ENCODE measurements around the gene GINS2.

DNA sequence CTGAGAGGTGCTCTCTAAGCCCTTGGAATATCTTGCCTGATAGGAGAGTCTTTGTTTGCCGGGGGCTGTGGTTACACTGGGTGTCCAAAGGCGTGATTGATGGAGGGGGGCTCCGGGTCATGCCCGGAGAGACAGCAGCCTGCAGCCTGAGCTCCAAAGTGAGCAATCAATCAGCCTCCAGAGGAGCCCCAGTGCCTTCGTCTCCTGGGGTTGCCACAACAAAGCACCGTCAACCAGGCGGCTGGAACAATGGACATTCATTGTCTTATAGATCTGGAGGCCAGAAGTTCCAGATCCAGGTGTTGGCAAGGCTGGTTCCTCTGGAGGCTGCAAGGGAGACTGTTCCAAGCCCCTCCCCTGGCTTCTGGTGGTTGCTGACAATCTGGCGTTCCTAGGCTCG is 24.0 kb upstream of the GINS2 start:
- TF ChIP-seq, protein P1, sequence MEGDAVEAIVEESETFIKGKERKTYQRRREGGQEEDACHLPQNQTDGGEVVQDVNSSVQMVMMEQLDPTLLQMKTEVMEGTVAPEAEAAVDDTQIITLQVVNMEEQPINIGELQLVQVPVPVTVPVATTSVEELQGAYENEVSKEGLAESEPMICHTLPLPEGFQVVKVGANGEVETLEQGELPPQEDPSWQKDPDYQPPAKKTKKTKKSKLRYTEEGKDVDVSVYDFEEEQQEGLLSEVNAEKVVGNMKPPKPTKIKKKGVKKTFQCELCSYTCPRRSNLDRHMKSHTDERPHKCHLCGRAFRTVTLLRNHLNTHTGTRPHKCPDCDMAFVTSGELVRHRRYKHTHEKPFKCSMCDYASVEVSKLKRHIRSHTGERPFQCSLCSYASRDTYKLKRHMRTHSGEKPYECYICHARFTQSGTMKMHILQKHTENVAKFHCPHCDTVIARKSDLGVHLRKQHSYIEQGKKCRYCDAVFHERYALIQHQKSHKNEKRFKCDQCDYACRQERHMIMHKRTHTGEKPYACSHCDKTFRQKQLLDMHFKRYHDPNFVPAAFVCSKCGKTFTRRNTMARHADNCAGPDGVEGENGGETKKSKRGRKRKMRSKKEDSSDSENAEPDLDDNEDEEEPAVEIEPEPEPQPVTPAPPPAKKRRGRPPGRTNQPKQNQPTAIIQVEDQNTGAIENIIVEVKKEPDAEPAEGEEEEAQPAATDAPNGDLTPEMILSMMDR (IDR thresholded peaks at IDR 0.05): no peak
- no peak for TF ChIP-seq POLR2A (IDR thresholded peaks at IDR 0.05)

Data from ovary (tissue), 3 donors.